KMS-11 (cell line): ENCODE data around the gene HIRA.

Experiments used
- H2AFZ ChIP-seq: fragments of 200-600 bp; sonication (generic); 2 replicates; pipeline ENCODE4 v1.6.1; 2016; ENCODE audit warnings: antibody characterized with exemption, mixed run types, low read depth
- H3K27ac ChIP-seq: fragments of 200-600 bp; sonication (generic); 2 replicates; pipeline ENCODE4 v1.6.1; 2016; ENCODE audit warnings: mild to moderate bottlenecking, mixed run types
- H3K27me3 ChIP-seq: fragments of 200-600 bp; sonication (generic); 2 replicates; pipeline ENCODE4 v1.6.1; 2017; ENCODE audit warnings: mild to moderate bottlenecking, low read depth, mixed run types, moderate library complexity; ENCODE audit not compliant: insufficient read depth
- H3K36me3 ChIP-seq: fragments of 200-600 bp; sonication (generic); 2 replicates; pipeline ENCODE4 v1.6.1; 2017; ENCODE audit warnings: mild to moderate bottlenecking, mixed run types; ENCODE audit not compliant: insufficient read depth
- H3K4me1 ChIP-seq: fragments of 200-600 bp; sonication (generic); 2 replicates; pipeline ENCODE4 v1.6.1; 2016; ENCODE audit warnings: mild to moderate bottlenecking, low read depth, mixed run types; ENCODE audit not compliant: poor library complexity, severe bottlenecking
- H3K4me2 ChIP-seq: fragments of 200-600 bp; sonication (generic); 2 replicates; pipeline ENCODE4 v1.7.0; 2016; ENCODE audit warnings: mild to moderate bottlenecking, mixed run types
- H3K4me3 ChIP-seq: fragments of 200-600 bp; sonication (generic); IDR thresholded peaks from 2 replicates; pipeline ENCODE4 v1.6.1; 2017; ENCODE audit warnings: low read depth, low read length, mixed read lengths; ENCODE audit not compliant: insufficient read depth
- H3K79me2 ChIP-seq: fragments of 200-600 bp; sonication (generic); 2 replicates; pipeline ENCODE4 v1.6.1; 2016; ENCODE audit warnings: low read depth, mixed run types; ENCODE audit not compliant: insufficient read depth
- H3K9ac ChIP-seq: fragments of 200-600 bp; sonication (generic); 2 replicates; pipeline ENCODE4 v1.6.1; 2016; ENCODE audit warnings: mild to moderate bottlenecking, mixed run types
- H4K20me1 ChIP-seq: fragments of 200-600 bp; sonication (generic); 2 replicates; pipeline ENCODE4 v1.6.1; 2016; ENCODE audit warnings: mild to moderate bottlenecking, mixed run types; ENCODE audit not compliant: insufficient read depth
- CTCF ChIP-seq: fragments of 200-600 bp; sonication (generic); conservative IDR thresholded peaks from 2 replicates; pipeline ENCODE4 v1.6.1; 2017; ENCODE audit warnings: low read depth, mild to moderate bottlenecking, antibody characterized with exemption, low read length, moderate library complexity, mixed read lengths

HIRA gene

GRCh38 chr22:19398206-19398605 is 33.3 kb downstream of the HIRA start:
- Histone ChIP-seq H3K4me3 (no peak overlapping the region), H3K27me3 (no peaks in the 10 kb centered on the region), H3K9ac (no peak overlapping the region), H3K36me3 (no peaks in the 10 kb centered on the region; the same call in 1 of the 2 replicates), H3K4me1 (no peaks in the 10 kb centered on the region), H3K79me2 (no peaks in the 10 kb centered on the region), H4K20me1 (no peaks in the 10 kb centered on the region), H3K27ac (no peak overlapping the region), H2AFZ (no peak overlapping the region), H3K4me2 (no peak overlapping the region)
- no peak for TF ChIP-seq CTCF

- Histone ChIP-seq H3K4me1 (no peaks in the 10 kb centered on the region), H2AFZ (no peak overlapping the region), H3K79me2 (no peaks in the 10 kb centered on the region), H3K9ac (no peak overlapping the region), H3K27me3 (no peaks in the 10 kb centered on the region), H4K20me1 (no peaks in the 10 kb centered on the region), H3K4me3 (no peak overlapping the region), H3K27ac (no peak overlapping the region), H3K4me2 (no peak overlapping the region), H3K36me3 (no peaks in the 10 kb centered on the region; the same call in 1 of the 2 replicates)
- no peak for TF ChIP-seq CTCF
Observed at GRCh38 chr22:19397734-19398104, 33.8 kb downstream of the HIRA start.

- no peaks in the 10 kb centered on the region for H3K27me3 ChIP-seq
- no peaks in the 10 kb centered on the region for H4K20me1 ChIP-seq
- no peak overlapping the region for H2AFZ ChIP-seq
- H3K4me1 ChIP-seq: no peaks in the 10 kb centered on the region
- H3K27ac ChIP-seq: no peak overlapping the region
- H3K36me3 ChIP-seq: no peaks in the 10 kb centered on the region; the same call in 1 of the 2 replicates
- no peak overlapping the region for H3K9ac ChIP-seq
- H3K4me2 ChIP-seq: no peak overlapping the region
- H3K4me3 ChIP-seq: no peak overlapping the region
- H3K79me2 ChIP-seq: no peaks in the 10 kb centered on the region
- TF ChIP-seq CTCF: no peak
Observed at GRCh38 chr22:19396934-19397733, 34.4 kb downstream of the HIRA start.

DNA sequence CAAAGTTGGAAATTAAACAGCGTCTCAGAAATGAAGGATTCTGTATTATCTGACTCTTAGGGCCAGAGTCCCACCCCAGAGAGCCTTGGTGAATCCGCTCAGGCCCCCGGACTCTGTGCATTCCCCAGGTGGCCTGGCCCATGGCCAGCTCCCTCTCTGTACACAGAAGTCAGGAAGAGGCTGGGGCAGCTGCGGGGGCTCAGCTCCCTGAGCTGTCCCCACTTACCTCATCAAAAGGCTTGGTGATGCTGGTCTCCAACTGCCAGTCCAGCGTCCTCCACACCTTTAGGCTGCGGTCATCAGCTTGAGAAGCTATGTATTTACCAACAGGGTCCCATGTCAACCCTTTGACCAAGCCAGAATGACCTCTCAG is 35.0 kb downstream of the HIRA start:
- Histone ChIP-seq H3K4me2 (no peak overlapping the region), H3K27me3 (no peaks in the 10 kb centered on the region), H2AFZ (no peak overlapping the region), H3K36me3 (no peaks in the 10 kb centered on the region; the same call in 1 of the 2 replicates), H4K20me1 (no peaks in the 10 kb centered on the region), H3K4me3 (no peak overlapping the region), H3K79me2 (no peaks in the 10 kb centered on the region), H3K9ac (no peak overlapping the region), H3K27ac (no peak overlapping the region), H3K4me1 (no peaks in the 10 kb centered on the region)
- no peak for TF ChIP-seq CTCF
